Stimulated activated CD4-positive, alpha-beta T cell treated with anti-CD3 and anti-CD28 coated beads, Interleukin-4, amount 100 ng/mL, for 24 hours (primary cell): ENCODE results near the gene SRGAP3.
A peak's percentile ranks its signal among the peaks of the same experiment; 100 is the strongest.

Experiments
- DNase-seq: peaks from one replicate; pipeline ENCODE4 v3.0.0-alpha.2; 2020

Gene SRGAP3

GRCh38 chr3:9078561-9079240, 170.7 kb downstream of the SRGAP3 start:
- no peak for DNase-seq

GRCh38 chr3:9077029-9077428, 172.4 kb downstream of the SRGAP3 start:
- DNase-seq, result no peak

GRCh38 chr3:9075762-9076161, 173.7 kb downstream of the SRGAP3 start:
- no peak for DNase-seq

GRCh38 chr3:9074079-9074478, 175.4 kb downstream of the SRGAP3 start:
- DNase-seq, result no peak

- no peak for DNase-seq
Observed at GRCh38 chr3:9072667-9073009, 176.8 kb downstream of the SRGAP3 start.

- DNase-seq, result no peak
Observed at GRCh38 chr3:9071936-9072666, 177.3 kb downstream of the SRGAP3 start.

GRCh38 chr3:9070961-9071360, 178.5 kb downstream of the SRGAP3 start:
- DNase-seq, result no peak

GRCh38 chr3:9069971-9070370, 179.5 kb downstream of the SRGAP3 start:
- no peak for DNase-seq

GRCh38 chr3:9068051-9068450, 181.4 kb downstream of the SRGAP3 start:
- no peak for DNase-seq

DNA sequence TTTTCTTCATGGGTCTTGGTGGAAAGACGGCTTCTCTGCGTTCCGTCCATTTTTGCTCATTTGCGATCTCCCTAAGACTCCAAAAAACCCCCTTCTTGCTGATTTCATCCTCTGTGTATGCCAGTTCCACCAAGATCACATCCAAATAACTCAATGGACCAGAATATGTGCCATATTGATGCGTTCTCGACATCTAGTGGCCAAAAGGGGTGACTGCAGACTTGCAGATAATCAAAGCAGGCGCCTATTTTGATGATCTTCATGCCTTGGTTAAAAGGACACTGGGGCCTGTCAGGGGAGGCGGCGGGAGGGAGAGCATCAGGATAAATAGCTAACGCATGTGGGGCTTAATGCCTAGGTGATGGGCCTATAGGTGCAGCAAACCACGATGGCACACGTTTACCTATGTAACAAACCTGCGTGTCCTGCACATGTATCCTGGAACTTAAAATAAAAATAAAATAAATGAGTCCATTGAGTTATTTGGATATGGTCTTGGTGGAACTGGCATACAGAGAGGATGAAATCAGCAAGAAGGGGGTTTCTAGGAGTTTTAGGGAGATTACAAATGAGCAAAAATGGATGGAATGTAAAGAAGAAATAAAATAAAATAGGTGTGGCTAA, 182.0 kb downstream of the SRGAP3 start:
- peak; percentile 8 for DNase-seq

DNA sequence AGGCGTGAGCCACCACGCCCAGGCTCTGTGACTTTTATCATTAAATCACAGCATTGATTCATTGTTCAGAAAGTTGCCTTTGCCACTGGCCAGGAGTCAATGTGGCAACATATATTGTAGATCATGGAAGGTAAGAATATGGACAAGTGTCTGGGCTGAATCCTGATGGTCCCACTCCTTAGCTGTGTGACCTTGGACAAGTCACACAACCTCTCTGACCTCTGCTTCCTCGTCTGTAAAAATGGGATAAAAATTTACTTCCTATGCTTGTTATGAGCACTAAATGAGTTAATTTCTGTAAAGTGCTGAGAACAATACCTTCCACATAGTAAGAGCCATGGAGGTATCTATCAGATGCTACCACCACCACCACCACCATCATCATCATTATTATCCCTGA, 182.7 kb downstream of the SRGAP3 start:
- no peak for DNase-seq

- no peak for DNase-seq
Observed at GRCh38 chr3:9066141-9066540, 183.3 kb downstream of the SRGAP3 start.

DNA sequence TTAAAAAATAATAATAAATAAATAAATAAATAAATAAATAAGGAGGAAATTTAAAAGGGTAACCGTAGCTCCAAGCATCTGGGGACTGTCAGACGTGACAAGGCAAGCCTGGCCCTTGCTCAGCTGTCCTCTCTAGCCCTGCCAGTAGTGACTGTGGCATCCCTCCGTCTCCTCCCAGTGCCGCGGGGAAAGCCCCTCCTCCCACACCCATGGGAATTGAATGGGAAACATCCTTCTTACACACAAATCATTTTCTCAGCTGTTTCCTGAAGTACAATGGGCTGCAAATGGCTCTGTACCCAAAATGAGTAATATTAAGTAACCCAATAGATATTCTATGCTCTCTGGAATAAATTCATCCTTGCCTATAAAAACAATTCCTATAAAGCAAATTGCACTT, 184.6 kb downstream of the SRGAP3 start:
- DNase-seq, result no peak

GRCh38 chr3:9064251-9064650, 185.2 kb downstream of the SRGAP3 start:
- no peak for DNase-seq

DNA sequence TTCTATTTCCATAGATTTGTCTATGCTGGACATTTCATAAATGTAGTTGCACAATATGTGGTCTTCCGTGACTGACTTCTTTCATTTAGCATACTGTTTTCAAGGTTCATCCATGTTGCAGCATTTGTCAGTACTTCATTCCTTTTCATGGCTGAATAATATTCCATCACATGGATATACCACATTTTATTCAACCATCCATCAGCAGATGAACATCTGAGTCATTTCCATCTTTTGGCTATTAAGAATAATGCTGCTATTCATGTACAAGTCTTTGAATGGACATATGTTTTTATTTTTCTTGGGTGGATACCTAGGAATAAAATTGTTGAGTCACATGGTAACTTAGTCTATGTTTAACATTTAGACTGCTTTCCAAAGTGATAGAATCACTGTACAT, 186.9 kb downstream of the SRGAP3 start:
- no peak for DNase-seq

DNA sequence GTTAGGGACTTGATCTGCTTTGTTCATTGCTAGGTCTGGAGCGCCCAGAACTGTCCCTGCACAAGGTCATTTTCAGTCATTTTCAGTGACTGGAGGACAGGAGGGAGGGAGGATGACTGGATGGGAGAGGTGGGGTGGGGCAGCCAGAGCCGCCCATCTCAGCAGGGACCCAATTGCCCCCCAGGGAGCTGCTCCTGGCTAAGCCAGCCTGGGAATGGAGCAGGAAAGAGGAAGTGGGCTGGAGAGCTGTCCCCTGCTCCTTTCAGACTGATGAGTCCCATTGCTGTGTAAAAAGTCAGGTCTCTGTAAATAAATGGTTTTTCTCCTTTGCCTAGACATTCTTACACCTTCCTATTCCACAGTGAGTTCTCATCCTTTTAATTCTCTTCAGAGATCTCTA, 187.8 kb downstream of the SRGAP3 start:
- DNase-seq, result no peak

DNA sequence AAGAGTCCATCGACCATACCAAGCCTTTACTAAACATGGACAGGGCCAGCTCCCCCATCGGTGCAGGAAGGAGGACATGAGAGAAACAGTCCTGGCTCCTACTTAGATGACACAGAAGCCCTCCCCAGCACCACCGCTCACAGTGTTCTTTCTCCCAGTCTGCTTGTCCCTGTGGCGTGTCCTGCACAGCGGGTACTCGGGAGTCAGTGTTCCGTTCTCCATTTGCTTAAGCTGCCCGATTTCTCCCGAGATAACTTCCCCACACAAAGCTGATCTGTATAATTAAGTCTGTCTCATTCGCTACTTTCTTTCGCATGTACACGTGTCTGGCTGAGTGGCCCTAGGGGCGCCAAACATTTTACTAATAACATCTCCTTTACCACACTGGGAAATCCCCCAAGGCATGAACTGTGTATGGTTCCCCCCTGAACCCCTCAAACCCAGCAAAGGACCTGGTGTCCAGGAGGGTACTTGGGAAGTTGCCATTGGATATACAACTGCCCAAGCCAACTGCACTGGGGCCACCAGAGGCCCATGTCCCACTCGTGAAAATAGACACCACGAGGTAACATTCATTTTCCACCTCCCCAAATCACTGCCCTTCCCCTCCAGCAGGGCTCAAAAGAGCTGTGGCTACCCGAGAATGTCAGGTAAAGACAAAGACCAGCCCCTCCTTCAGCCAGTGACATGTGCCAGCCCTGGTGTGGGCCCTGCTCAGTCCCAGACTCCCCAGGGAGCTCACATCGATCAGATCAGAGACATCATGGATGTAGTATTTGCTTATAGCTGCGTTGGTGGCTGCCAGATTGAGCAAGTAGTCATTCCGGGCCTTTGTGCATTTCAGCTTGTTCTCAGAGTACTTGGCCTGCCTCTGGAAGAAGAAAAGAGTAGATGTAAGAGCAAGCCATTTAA, 189.7 kb downstream of the SRGAP3 start:
- no peak for DNase-seq

DNA sequence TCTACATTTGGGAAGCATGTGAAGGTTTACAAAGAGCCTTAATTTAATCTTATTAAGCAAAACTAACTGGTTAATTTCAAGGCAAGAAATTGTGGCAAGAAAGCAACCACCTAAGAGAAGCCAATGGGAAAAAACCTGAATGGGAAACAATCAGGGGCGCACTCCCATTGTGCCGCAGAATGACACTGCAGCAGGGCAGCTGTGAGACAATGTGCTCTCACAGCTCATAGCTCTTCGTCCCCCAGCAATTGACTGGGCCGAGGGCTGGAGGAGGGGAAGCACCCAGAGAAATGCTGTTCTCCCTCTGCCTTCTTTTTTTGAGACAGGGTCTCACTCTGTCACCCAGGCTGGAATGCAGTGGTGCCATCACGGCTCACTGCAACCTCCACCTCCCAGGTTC, 192.9 kb downstream of the SRGAP3 start:
- no peak for DNase-seq

- DNase-seq, result no peak
Observed at GRCh38 chr3:9047452-9048346, 201.7 kb downstream of the SRGAP3 start.

GRCh38 chr3:9045371-9045770, 204.1 kb downstream of the SRGAP3 start:
- DNase-seq, result no peak

- DNase-seq, result no peak
Observed at GRCh38 chr3:9043063-9043462, 206.4 kb downstream of the SRGAP3 start.

DNA sequence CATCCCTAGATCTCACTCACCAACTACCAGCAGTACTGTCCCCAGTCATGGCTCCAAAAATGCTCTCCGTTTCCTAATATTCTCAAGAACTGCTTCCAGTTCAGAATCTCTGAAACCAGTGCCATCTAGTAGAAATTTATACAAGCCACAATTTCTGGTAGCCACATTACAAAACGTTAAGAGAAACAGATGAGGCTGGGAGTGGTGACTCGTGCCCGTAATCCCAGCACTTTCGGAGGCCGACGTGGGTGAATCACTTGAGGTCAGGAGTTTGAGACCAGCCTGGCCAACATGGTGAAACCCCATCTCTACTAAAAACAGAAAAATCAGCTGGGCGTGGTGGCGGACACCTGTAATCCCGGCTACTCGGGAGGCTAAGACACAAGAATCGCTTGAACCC, 207.8 kb downstream of the SRGAP3 start:
- DNase-seq, result no peak
